GM23338 (cell line): ENCODE results near the gene EDIL3. TPM values are rescaled to one million over a fixed set of nuclear protein-coding genes. Genes with fewer than 3 reads are reported as not detected.

Source experiments
- ATAC-seq: fragments of 200-7000 bp; cut with Tn5 transposase; 3 replicates; pipeline ENCODE4 v1.9.1; 2020
- DNase-seq: peaks from one replicate; pipeline ENCODE4 v3.0.0-alpha.2; 2015; ENCODE audit warnings: low spot score
- H2AFZ ChIP-seq: fragments of 200-600 bp; sonication (generic); 2 replicates; pipeline ENCODE4 v1.8.0; 2016; ENCODE audit warnings: antibody characterized with exemption, mild to moderate bottlenecking, moderate library complexity
- H3F3A ChIP-seq: fragments of 200-600 bp; sonication (generic); replicated peaks from 2 replicates; pipeline ENCODE4 v1.8.0; 2017; ENCODE audit warnings: antibody characterized with exemption, mixed run types, low read depth
- H3K27ac ChIP-seq: fragments of 200-600 bp; sonication (generic); 2 replicates; pipeline ENCODE4 v1.6.1; 2016; ENCODE audit warnings: low read depth
- H3K27me3 ChIP-seq: fragments of 200-600 bp; sonication (generic); 2 replicates; pipeline ENCODE4 v1.8.0; 2016; ENCODE audit warnings: mild to moderate bottlenecking, mixed run types, moderate library complexity; ENCODE audit not compliant: insufficient read depth
- H3K36me3 ChIP-seq: fragments of 200-600 bp; sonication (generic); 2 replicates; pipeline ENCODE4 v1.8.0; 2016; ENCODE audit warnings: mild to moderate bottlenecking; ENCODE audit not compliant: insufficient read depth
- H3K4me1 ChIP-seq: fragments of 200-600 bp; sonication (generic); 2 replicates; pipeline ENCODE4 v1.8.0; 2016; ENCODE audit warnings: mild to moderate bottlenecking, moderate library complexity; ENCODE audit not compliant: insufficient read depth
- H3K4me2 ChIP-seq: fragments of 200-600 bp; sonication (generic); 2 replicates; pipeline ENCODE4 v1.7.1; 2017; ENCODE audit warnings: mixed run types
- H3K4me3 ChIP-seq: fragments of 200-600 bp; sonication (generic); 2 replicates; pipeline ENCODE4 v1.6.1; 2016; ENCODE audit warnings: mixed run types
- H3K79me2 ChIP-seq: fragments of 200-600 bp; sonication (generic); replicated peaks from 2 replicates; pipeline ENCODE4 v1.8.0; 2017; ENCODE audit warnings: mild to moderate bottlenecking; ENCODE audit not compliant: insufficient read depth
- H3K9me2 ChIP-seq: fragments of 200-600 bp; sonication (generic); 2 replicates; pipeline ENCODE4 v1.8.0; 2017; ENCODE audit not compliant: insufficient read depth
- H4K20me1 ChIP-seq: fragments of 200-600 bp; sonication (generic); replicated peaks from 2 replicates; pipeline ENCODE4 v1.8.0; 2017; ENCODE audit warnings: mild to moderate bottlenecking; ENCODE audit not compliant: insufficient read depth
- H3K27ac Mint-ChIP-seq: 2 replicates; pipeline ENCODE4 v1.8.0; 2020; ENCODE audit warnings: inconsistent platforms, mild to moderate bottlenecking, moderate library complexity, mixed read lengths
- H3K27me3 Mint-ChIP-seq: 3 replicates; pipeline ENCODE4 v1.8.0; 2022; ENCODE audit warnings: low read depth, mild to moderate bottlenecking, moderate library complexity, mixed read lengths, inconsistent platforms; ENCODE audit not compliant: insufficient read depth, poor library complexity
- H3K36me3 Mint-ChIP-seq: 3 replicates; pipeline ENCODE4 v1.8.0; 2021; ENCODE audit warnings: low read depth, mild to moderate bottlenecking, inconsistent platforms, moderate library complexity, mixed read lengths
- H3K4me1 Mint-ChIP-seq: 3 replicates; pipeline ENCODE4 v1.8.0; 2020; ENCODE audit warnings: mild to moderate bottlenecking, inconsistent platforms, mixed read lengths
- H3K4me3 Mint-ChIP-seq: 3 replicates; pipeline ENCODE4 v1.8.0; 2021; ENCODE audit warnings: moderate library complexity, mild to moderate bottlenecking, inconsistent platforms, mixed read lengths
- H3K9me3 Mint-ChIP-seq: 3 replicates; pipeline ENCODE4 v1.8.0; 2020; ENCODE audit warnings: moderate library complexity, mild to moderate bottlenecking, inconsistent platforms, mixed read lengths
- CREB1 ChIP-seq: fragments of 250-450 bp; sonication (Bioruptor Pico); IDR thresholded peaks from 2 replicates; pipeline ENCODE4 v1.5.0; 2020; ENCODE audit warnings: low read depth, mild to moderate bottlenecking, moderate library complexity
- CTCF ChIP-seq, 2 experiments: fragments of 200-600 bp in 1 of 2; sonication (generic) in 1 of 2; conservative IDR thresholded peaks; 2 replicates each; pipeline versions ENCODE4 v1.5.1 to v1.6.1; 2016 to 2017; ENCODE audit warnings: antibody characterized with exemption in 2 of 2, low read depth in 2 of 2, mild to moderate bottlenecking in 2 of 2, moderate library complexity in 1 of 2
- ETS1 ChIP-seq: IDR thresholded peaks from 2 replicates; pipeline ENCODE4 v1.6.1; 2016; ENCODE audit warnings: antibody characterized with exemption
- EZH2 ChIP-seq: fragments of 200-600 bp; sonication (generic); IDR thresholded peaks from one replicate; pipeline ENCODE4 v1.8.0; 2017; ENCODE audit warnings: antibody characterized with exemption, mild to moderate bottlenecking, low read depth; ENCODE audit not compliant: unreplicated experiment
- JUNB ChIP-seq: IDR thresholded peaks from one replicate; pipeline ENCODE4 v1.6.1; 2016; ENCODE audit warnings: antibody characterized with exemption; ENCODE audit not compliant: unreplicated experiment
- ZNF331 ChIP-seq: fragments of 250-450 bp; sonication (Bioruptor Pico); IDR thresholded peaks from 2 replicates; pipeline ENCODE4 v1.5.0; 2020; ENCODE audit warnings: low read depth, mild to moderate bottlenecking, moderate library complexity
- ZNF462 ChIP-seq: fragments of 250-450 bp; sonication (Bioruptor Pico); IDR thresholded peaks from 2 replicates; pipeline ENCODE4 v1.5.0; 2020; ENCODE audit warnings: mild to moderate bottlenecking, moderate library complexity
- long read RNA-seq: library from polyadenylated mRNA; unstranded; transcript quantifications from one replicate; pipeline ENCODE4 v2.0.0, GENCODE V29; 2020; ENCODE audit not compliant: unreplicated experiment
- polyA plus RNA-seq: library from polyadenylated mRNA; unstranded; fragments of >200 nt; fragmentation: Nextera tagmentation; extraction: Ambion mirVana; gene quantifications from 2 replicates; pipeline ENCODE4 v1.2.1, GENCODE V29; 2016
- total RNA-seq: library from RNA; depleted of rRNA; stranded (reverse); fragments of >200 nt; shearing (Covaris generic); gene quantifications from 2 replicates; pipeline ENCODE4 v1.2.3, GENCODE V29; 2014; rRNA removed

The EDIL3 gene
- total RNA-seq (59.9 and 61.9 TPM in 2 replicates), polyA plus RNA-seq (43.3 and 44.0 TPM in 2 replicates)
- long read RNA-seq, full-length matches to known transcripts: 7 of 8 reads
- long read RNA-seq, partial matches to known transcripts: 0 of 8 reads
- long read RNA-seq, other reads (novel, unspliced or antisense): 1 of 8 reads

- H3K27me3 Mint-ChIP-seq: peaks cover 22% of the 10 kb centered on the region
- H3K27ac Mint-ChIP-seq: no peak within 1 kb of the TSS; the same call in 1 of the 2 replicates
- peaks cover 3% of the 10 kb centered on the region; the same call in 2 of the 3 replicates for H3K36me3 Mint-ChIP-seq
- H3K9me3 Mint-ChIP-seq: no peaks in the 10 kb centered on the region; the same call in 2 of the 3 replicates
- Histone ChIP-seq H3K4me2 (peak within 1 kb of the TSS; percentile 95), H3K4me1 (peaks cover 49% of the 10 kb centered on the region), H3K4me3 (peak within 1 kb of the TSS; percentile 84), H3K9me2 (no peaks in the 10 kb centered on the region), H3K36me3 (no peaks in the 10 kb centered on the region), H3K79me2 (peaks cover 40% of the 10 kb centered on the region), H3K27ac (peak within 1 kb of the TSS; percentile 59; the same call in 1 of the 2 replicates), H3F3A (no peaks in the 10 kb centered on the region), H4K20me1 (no peaks in the 10 kb centered on the region), H2AFZ (peak within 1 kb of the TSS; percentile 70), H3K27me3 (peaks cover 10% of the 10 kb centered on the region; the same call in 1 of the 2 replicates)
- DNase-seq (peak; percentile 82), ATAC-seq (peak; percentile 20)
- peaks cover 31% of the 10 kb centered on the region for H3K4me1 Mint-ChIP-seq
- H3K4me3 Mint-ChIP-seq: peak within 1 kb of the TSS; percentile 97
- TF ChIP-seq CTCF (conservative IDR thresholded peaks at IDR 0.05; ENCODE audit: low read depth in 2 of 2) (no peak), CREB1 (no peak), ETS1 (no peak)
Observed at GRCh38 chr5:84384604-84385575, at the start of gene EDIL3. TSS of gene EDIL3 (minus strand) at chr5:84384880. CDS start at chr5:84384374, 506 bp downstream.

- Mint-ChIP-seq H3K4me1 (peaks cover 4% of the 10 kb centered on the region), H3K9me3 (peaks cover under 1% of the 10 kb centered on the region; the same call in 1 of the 3 replicates), H3K27ac (no peak overlapping the region), H3K4me3 (no peak overlapping the region), H3K36me3 (0 out of 3 replicates have a peak, but pooled peaks cover 3% of the 10 kb centered on the region), H3K27me3 (no peaks in the 10 kb centered on the region)
- ATAC-seq (no peak), DNase-seq (no peak)
- H3K27ac ChIP-seq: no peak overlapping the region
- H2AFZ ChIP-seq: no peak overlapping the region
- H3K4me2 ChIP-seq: no peak overlapping the region
- H3K79me2 ChIP-seq: no peaks in the 10 kb centered on the region
- no peaks in the 10 kb centered on the region for H3K4me1 ChIP-seq
- no peaks in the 10 kb centered on the region for H3K36me3 ChIP-seq
- H3K27me3 ChIP-seq: no peaks in the 10 kb centered on the region
- H4K20me1 ChIP-seq: no peaks in the 10 kb centered on the region
- H3K9me2 ChIP-seq: no peaks in the 10 kb centered on the region
- H3F3A ChIP-seq: no peaks in the 10 kb centered on the region
- no peak overlapping the region for H3K4me3 ChIP-seq
- TF ChIP-seq CREB1: no peak
- TF ChIP-seq JUNB: no peak
- TF ChIP-seq ZNF462 (CRISPR knock-in tag): no peak
- no peak for TF ChIP-seq ZNF331
- no peak for TF ChIP-seq EZH2
Observed at GRCh38 chr5:84433461-84433860, 48.8 kb upstream of the EDIL3 start.
